Uterus (tissue), 2 donors: Measurements from ENCODE around the gene FBN2.

ENCODE experiments used
- POLR2A ChIP-seq, 2 donors: fragments of 450-650 bp; IDR thresholded peaks; one replicate each; pipeline ENCODE4 v1.6.1; 2016; ENCODE audit warnings: antibody characterized with exemption in 2 of 2, mild to moderate bottlenecking in 1 of 2, moderate library complexity in 1 of 2
- TF ChIP-seq, protein P1 (sequence below), 4 experiments: fragments of 200-600 bp in 2 of 4; fragments of 450-650 bp in 2 of 4; sonication (generic) in 2 of 4; IDR thresholded peaks; one replicate each; pipeline ENCODE4 v1.5.1; 2016 to 2019; ENCODE audit warnings: antibody characterized with exemption in 4 of 4, mild to moderate bottlenecking in 2 of 4, moderate library complexity in 1 of 4

DNA sequence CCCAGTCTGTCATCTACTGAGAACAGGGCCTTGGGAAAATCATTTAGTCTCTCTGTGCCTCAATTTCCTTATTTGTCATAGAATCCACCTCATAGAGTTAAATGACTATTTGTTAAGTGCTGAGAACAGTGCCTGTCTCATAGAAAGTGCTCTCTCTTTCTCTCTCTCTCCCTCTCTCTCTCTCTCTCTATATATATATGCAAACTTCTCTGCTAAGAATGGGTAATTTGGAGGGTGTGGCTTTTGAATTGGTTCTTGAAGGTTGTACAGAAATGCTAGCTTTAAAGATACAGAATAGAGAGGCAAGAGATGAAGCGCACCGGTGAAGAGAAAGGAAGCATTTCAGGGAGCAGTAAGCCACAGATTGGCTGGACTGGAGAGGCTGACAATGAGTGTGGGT lies 197.4 kb downstream of the FBN2 start:
- TF ChIP-seq, protein P1, sequence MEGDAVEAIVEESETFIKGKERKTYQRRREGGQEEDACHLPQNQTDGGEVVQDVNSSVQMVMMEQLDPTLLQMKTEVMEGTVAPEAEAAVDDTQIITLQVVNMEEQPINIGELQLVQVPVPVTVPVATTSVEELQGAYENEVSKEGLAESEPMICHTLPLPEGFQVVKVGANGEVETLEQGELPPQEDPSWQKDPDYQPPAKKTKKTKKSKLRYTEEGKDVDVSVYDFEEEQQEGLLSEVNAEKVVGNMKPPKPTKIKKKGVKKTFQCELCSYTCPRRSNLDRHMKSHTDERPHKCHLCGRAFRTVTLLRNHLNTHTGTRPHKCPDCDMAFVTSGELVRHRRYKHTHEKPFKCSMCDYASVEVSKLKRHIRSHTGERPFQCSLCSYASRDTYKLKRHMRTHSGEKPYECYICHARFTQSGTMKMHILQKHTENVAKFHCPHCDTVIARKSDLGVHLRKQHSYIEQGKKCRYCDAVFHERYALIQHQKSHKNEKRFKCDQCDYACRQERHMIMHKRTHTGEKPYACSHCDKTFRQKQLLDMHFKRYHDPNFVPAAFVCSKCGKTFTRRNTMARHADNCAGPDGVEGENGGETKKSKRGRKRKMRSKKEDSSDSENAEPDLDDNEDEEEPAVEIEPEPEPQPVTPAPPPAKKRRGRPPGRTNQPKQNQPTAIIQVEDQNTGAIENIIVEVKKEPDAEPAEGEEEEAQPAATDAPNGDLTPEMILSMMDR (IDR thresholded peaks at IDR 0.05): no peak
- TF ChIP-seq POLR2A (IDR thresholded peaks at IDR 0.05): no peak
